Measurements from ENCODE around the gene STXBP6.
"Not testable (repeated sequence)": the region's sequence is repeated elsewhere in the genome, so short reads cannot be mapped to it uniquely, and the experiment has no call there.

DNA sequence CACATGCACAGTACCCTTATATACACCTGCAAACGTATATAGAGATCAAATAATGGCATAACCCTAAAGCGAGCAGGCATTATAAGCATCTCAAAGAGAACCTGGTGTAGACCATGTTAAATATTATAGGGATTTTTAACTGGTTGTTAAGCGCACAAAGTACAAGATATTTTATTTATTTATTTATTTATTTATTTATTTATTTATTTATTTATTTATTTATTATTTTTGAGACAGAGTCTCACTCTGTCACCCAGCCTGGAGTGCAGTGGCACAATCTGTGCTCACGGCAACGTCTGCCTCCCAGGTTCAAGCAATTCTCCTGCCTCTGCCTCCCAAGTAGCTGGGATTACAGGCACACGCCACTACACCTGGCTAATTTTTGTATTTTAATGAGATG lies 87.8 kb downstream of the STXBP6 start:
- TF ChIP-seq CTCF (IDR thresholded peaks at IDR 0.05; ENCODE audit: extremely low read depth in 1 of 2, insufficient read depth in 1 of 2, low read depth in 1 of 2, low read length in 2 of 2); POLR2AphosphoS5 (IDR thresholded peaks at IDR 0.05; ENCODE audit: insufficient read depth, low read depth, low read length): not testable (repeated sequence)

All from endothelial cell of umbilical vein (primary cell).